Muscle layer of colon (tissue), 2 donors: ENCODE measurements around the gene HOXA11.

Source experiments
- H3K27ac ChIP-seq: one replicate; pipeline ENCODE4 v1.7.0; 2013; ENCODE audit warnings: low read depth, mild to moderate bottlenecking, low read length, moderate library complexity
- H3K27me3 ChIP-seq, 2 donors: one replicate each; pipeline ENCODE4 v1.7.0; 2013; ENCODE audit warnings: low read length in 2 of 2, mild to moderate bottlenecking in 2 of 2; ENCODE audit not compliant: insufficient read depth in 2 of 2, control insufficient read depth in 1 of 2
- H3K36me3 ChIP-seq: one replicate; pipeline ENCODE4 v1.7.0; 2013; ENCODE audit warnings: mild to moderate bottlenecking, low read length; ENCODE audit not compliant: insufficient read depth
- H3K4me1 ChIP-seq: one replicate; pipeline ENCODE4 v1.7.0; 2013; ENCODE audit warnings: mild to moderate bottlenecking, low read length; ENCODE audit not compliant: insufficient read depth
- H3K4me3 ChIP-seq, 2 donors: one replicate each; pipeline ENCODE4 v1.7.0; 2013; ENCODE audit warnings: low read length in 2 of 2, low read depth in 1 of 2, mild to moderate bottlenecking in 1 of 2, moderate library complexity in 1 of 2
- H3K9ac ChIP-seq: one replicate; pipeline ENCODE4 v1.7.0; 2013; ENCODE audit warnings: low read length
- H3K9me3 ChIP-seq: one replicate; pipeline ENCODE4 v1.7.0; 2013; ENCODE audit warnings: mild to moderate bottlenecking, low read length
- donor health status: abdominal sarcoma.
- donor health status: Adenocarcinoma of cecum.

HOXA11 gene

DNA sequence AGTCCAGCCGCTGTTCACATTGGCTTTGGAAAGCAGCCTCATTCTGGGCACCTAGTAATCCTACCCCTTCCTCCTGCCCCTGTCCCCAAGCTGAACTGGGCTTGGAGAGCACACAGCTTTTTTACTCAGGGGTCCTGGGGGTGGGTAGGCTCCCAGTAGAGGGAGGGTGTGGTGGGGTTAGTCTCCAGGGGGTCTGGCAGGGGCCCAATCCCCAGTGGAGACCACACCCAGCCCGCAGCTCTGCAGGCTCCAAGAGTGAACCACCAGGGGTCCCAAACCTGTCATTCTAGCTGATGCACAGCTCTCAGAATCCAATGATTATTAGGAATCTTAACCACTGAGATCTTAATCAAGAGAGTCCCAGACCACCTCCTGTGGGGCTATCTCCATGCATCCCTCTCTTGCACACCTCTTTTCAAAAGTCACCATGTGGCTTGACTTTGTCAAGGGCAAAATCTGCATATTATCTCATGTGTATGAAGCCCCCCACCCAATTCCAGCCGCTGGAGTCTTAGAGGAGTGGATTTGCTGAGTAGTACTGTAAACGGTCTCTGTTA is 2.7 kb downstream of the HOXA11 start:
- no peaks in the 10 kb centered on the region for H3K27me3 ChIP-seq
- peak overlapping the region in 1 of 2 donors; percentile 81 for H3K4me3 ChIP-seq
- H3K36me3 ChIP-seq: peaks cover 8% of the 10 kb centered on the region
- peak overlapping the region; percentile 85 for H3K9ac ChIP-seq
- H3K27ac ChIP-seq: peak overlapping the region; percentile 96
- H3K4me1 ChIP-seq: peaks cover 34% of the 10 kb centered on the region
- no peaks in the 10 kb centered on the region for H3K9me3 ChIP-seq

DNA sequence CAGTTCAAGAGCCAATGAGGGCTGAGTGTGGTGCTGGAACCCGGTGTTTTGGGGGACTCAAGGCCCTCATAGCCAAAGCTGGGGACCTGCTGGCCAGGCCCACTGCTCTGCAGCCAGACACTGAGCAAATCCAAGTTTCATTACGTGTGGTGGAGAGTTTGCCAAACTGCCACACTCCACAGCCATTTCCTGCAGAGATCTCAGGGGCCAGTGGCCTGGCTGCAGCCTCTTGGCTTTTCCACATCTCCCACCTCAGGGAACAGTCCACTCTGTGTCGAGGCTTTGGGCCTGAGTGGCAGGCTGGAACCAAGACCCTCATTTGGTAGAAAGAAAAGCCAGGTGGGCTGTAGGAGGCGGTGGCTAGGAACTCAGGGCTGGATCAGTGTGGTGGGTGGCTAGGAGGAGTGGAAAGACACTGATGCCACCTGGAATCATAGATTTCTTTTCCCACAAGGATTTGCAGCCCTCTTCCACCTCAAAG is 3.2 kb downstream of the HOXA11 start:
- Histone ChIP-seq H3K9ac (peak overlapping the region; percentile 85), H3K4me1 (peaks cover 33% of the 10 kb centered on the region), H3K9me3 (no peaks in the 10 kb centered on the region), H3K4me3 (peak overlapping the region; percentile 12 to 81), H3K36me3 (peaks cover 8% of the 10 kb centered on the region), H3K27ac (peak overlapping the region; percentile 96), H3K27me3 (no peaks in the 10 kb centered on the region)

DNA sequence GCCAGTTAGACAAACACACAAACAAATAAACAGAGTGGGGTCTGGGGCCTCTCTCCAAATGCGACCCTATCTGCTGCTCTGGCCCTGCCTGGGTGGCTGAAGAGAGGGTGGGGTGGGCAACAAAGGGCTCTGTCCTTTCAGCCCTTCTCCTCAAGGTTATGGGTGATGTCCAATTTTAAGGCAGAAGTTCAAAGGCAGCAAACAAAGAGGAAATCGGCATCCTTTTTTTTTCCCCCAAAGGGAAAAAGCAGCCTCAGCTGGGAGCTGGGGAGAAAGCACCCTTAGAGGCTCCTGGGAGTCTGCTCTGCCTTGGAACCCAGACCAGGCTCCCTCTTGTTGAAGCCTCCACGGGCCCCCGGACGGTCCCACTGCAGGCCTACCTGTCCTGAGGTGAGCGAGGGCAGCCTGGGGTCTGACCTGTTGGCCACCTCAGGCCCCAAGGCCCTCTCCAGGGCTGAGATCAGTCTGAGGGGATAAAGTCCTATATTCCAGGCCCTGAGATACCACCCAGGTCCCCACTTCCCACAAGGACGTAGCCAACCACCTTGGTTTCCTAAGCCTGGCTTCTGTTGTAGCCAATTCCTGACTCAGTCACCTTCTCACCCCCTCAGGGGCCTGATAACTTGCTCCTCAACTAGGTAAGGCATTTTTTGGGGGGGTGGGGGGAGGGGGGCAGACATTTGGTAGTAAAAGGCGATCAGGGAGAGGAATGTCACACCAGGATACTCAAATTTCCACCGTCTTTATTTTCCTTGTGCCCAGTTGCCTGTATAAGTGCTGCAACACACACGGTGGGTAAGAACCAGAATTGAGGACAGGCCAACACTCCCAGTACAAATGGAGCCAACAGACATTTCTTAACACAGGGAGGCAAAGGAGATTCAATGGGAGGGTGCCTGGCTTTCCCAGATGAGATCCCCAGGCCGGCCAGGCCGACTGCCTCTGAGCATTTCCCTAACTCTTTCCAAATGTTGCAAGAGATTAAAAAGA is 4.3 kb downstream of the HOXA11 start:
- Histone ChIP-seq H3K9me3 (no peaks in the 10 kb centered on the region), H3K4me3 (peak overlapping the region; percentile 1 to 74), H3K27ac (peak overlapping the region; percentile 93), H3K36me3 (peaks cover 8% of the 10 kb centered on the region), H3K4me1 (peaks cover 32% of the 10 kb centered on the region), H3K27me3 (no peaks in the 10 kb centered on the region), H3K9ac (peak overlapping the region; percentile 59)

DNA sequence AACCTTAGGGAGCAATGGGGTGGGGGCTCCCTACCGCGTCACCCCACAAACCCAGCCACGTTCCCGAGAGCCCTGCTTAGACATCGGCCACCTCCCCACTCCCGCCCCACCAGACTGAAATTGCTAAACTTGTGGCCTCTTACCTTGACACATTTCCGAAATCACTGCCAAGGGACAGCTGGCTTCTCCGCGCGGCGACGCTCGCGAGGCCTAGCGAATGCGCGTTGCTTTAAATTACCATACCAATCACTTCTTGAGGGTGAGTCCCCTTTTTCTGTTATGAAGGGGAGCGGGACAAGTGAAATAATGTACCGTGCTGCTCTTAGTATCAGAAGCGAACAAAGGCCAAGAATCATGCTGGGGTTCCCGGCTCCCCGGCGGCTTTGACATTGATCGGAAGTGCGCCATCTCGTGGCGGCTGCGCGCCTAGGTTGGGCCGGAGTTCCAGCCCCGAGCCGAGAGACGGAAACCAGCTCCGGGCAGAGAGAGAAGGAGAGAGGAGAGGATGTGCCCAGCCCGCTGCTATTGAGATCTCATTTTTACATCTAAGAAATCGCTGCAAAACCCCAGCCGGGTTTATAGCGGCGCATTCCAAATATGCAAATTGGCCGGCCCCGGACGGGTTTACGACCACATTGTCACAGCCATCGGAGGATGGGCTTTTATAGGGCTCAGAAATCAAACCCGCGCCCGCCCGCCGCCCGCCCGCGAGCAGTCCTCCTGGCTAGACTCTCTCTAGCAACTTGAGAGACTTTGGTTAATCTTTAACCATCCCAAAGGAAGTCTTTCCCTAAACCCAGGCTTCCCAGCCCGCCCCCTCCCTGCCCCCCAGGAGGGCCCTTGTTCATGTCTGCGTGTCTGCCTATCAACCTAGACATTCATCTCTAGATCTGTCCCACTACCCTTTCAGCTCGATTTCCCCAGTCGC is 5.3 kb downstream of the HOXA11 start:
- Histone ChIP-seq H3K27me3 (no peaks in the 10 kb centered on the region), H3K9me3 (no peaks in the 10 kb centered on the region), H3K27ac (peak overlapping the region; percentile 93), H3K4me1 (peaks cover 39% of the 10 kb centered on the region), H3K9ac (peak overlapping the region; percentile 59), H3K36me3 (peaks cover 8% of the 10 kb centered on the region), H3K4me3 (peak overlapping the region; percentile 48 to 74)

DNA sequence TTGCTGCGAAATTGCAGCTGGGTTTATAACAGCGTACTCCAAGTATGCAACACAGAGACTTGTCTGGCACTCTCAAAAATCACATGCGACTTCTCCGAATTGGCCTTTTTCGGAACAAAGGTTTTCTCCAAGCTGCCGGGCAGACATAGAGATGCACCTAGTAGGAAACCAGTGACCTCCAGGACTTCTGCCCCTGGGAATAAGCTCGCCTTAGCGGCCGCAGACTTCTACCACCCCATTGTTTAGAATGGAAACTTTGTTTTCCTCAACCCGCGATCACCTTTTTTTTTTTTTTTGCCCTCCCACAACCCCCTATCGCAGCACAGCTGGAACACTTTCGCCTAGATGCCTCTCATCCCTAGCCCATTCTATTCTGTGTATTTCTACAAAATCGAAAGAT is 6.0 kb downstream of the HOXA11 start:
- Histone ChIP-seq H3K9ac (peak overlapping the region; percentile 59), H3K27ac (peak overlapping the region; percentile 93), H3K27me3 (peaks cover 0 to 5% of the 10 kb centered on the region in 2 donors)

DNA sequence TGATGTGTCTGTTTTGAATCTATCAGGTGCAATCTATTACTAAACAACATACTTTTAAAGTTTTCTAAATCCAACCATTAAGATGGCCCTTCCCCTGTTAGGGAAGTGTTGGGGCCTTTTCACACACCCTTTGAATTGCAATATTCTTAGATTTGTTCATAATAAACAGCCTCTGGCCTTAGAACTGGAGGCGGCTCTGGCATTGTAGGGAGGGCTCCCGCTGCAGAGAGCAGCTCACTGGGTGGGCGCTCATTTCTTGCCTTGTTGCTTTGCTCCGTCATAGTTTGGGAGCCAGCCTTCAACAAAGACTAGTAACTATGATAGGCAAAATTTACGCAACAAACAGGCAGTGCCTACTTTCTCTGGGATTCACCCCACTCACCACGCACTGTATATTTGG is 6.7 kb downstream of the HOXA11 start:
- no peaks in the 10 kb centered on the region for H3K9me3 ChIP-seq
- H3K4me3 ChIP-seq: peak overlapping the region; percentile 48 to 74
- peak overlapping the region; percentile 59 for H3K9ac ChIP-seq
- peaks cover 0 to 5% of the 10 kb centered on the region in 2 donors for H3K27me3 ChIP-seq
- peak overlapping the region; percentile 93 for H3K27ac ChIP-seq
- H3K36me3 ChIP-seq: peaks cover 8% of the 10 kb centered on the region
- H3K4me1 ChIP-seq: peaks cover 41% of the 10 kb centered on the region

More for the DNA sequence above, 6.0 kb downstream of the HOXA11 start:
- peaks cover 8% of the 10 kb centered on the region for H3K36me3 ChIP-seq
- H3K4me3 ChIP-seq: peak overlapping the region; percentile 48 to 74
- H3K4me1 ChIP-seq: peaks cover 41% of the 10 kb centered on the region
- H3K9me3 ChIP-seq: no peaks in the 10 kb centered on the region

DNA sequence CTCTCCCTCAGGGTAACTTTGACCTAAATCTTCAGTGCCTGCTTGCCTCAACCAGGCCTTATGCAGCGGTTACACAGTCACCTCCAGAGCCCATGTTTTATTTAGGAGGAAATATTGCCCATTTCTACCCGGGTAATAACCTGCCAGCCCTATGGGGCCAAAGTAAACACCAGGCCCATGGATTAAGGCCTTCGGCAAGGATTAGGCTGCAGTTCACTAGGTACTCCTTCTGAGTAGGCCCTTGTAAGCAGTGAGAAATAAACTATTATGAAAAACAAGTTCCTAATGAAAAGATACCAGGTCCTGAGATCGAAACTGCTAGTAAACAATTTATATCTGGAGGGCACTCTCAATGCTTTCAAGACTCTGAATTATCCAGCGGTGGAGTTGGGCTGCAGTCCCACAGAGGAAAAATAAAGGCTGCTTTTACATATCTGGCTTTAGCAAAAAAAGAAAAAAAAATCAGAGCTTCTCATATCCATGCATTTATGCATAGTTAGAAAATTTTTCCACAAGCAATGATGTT is 7.2 kb downstream of the HOXA11 start:
- Histone ChIP-seq H3K27me3 (peaks cover 0 to 5% of the 10 kb centered on the region in 2 donors), H3K9ac (peak overlapping the region; percentile 59), H3K36me3 (peaks cover 8% of the 10 kb centered on the region), H3K4me3 (peak overlapping the region; percentile 48 to 74), H3K9me3 (no peaks in the 10 kb centered on the region), H3K27ac (peak overlapping the region; percentile 93), H3K4me1 (peaks cover 38% of the 10 kb centered on the region)

DNA sequence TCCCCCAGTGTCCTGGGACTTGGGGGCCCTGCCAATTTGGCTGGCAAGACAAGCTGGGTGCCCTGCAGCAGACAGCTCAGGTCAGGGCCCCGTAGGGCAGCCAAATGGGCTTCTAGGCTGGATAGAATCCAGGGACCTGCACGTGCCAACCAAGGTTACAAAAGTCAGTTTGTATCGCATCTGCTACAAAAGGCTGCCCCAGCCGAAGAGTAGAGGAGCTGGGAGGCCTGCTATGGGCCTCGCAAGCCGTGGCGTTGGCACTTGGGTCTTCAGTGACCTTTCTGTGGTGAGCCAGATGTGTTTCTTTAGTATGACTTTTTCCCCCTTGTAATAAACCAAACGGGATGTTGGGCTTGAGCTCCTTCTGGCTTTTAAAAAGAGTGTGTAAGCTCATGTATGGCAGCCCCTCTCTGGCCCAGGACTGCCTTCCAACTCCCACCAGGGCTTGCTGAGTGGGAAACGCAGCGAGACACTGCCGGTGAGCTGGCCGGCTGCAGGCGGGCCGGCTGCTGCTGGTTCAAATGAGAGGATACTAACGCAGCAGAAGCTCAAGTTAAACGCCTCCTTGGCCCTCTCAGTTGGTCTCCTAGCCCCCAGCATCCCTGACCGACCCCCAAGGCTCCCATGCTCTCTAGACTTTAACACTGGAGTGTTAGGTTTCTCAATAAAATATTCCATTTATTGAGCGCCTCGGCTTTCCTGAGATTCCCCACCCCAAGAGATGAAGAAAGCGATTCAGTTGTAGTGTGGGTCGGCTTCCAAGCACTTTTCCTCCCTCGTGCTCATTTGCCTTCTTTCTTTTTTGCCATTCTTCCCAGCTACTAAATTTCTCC is 7.9 kb downstream of the HOXA11 start:
- Histone ChIP-seq H3K27ac (peak overlapping the region; percentile 93), H3K4me3 (peak overlapping the region; percentile 48 to 74), H3K9ac (peak overlapping the region; percentile 59), H3K36me3 (peaks cover 5% of the 10 kb centered on the region), H3K9me3 (no peaks in the 10 kb centered on the region), H3K4me1 (peaks cover 31% of the 10 kb centered on the region), H3K27me3 (peaks cover 0 to 5% of the 10 kb centered on the region in 2 donors)

DNA sequence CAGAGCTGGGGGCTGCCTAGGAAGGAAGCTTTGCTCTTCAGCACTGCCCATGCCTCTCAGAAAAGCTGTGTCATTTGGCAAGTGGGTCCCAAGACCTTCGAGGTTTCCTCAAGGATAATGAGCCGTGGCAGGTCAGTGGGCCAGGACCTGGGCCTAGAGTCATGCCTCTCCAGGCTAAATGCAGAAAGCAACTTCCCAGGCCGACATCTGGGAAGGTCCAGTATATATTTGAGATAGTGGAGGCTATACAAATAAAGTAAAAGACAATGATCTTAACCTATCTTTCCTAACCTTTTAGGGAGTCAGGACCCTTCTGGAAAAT is 8.5 kb downstream of the HOXA11 start:
- Histone ChIP-seq H3K4me3 (peak overlapping the region; percentile 67 to 74), H3K27me3 (peaks cover 0 to 5% of the 10 kb centered on the region in 2 donors), H3K9ac (peak overlapping the region; percentile 59), H3K9me3 (no peaks in the 10 kb centered on the region), H3K4me1 (peaks cover 26% of the 10 kb centered on the region), H3K36me3 (peaks cover 4% of the 10 kb centered on the region), H3K27ac (peak overlapping the region; percentile 93)
